Ovary (tissue), 3 donors: ENCODE measurements around the gene COX8C.
A peak's percentile ranks its signal among the peaks of the same experiment; 100 is the strongest.

Experiments used
- EP300 ChIP-seq: sonication (generic); formaldehyde crosslinking; IDR thresholded peaks from one replicate; pipeline ENCODE4 v1.6.1; 2017; ENCODE audit warnings: antibody characterized with exemption
- POLR2A ChIP-seq: fragments of 450-650 bp; IDR thresholded peaks from one replicate; pipeline ENCODE4 v1.6.1; 2017; ENCODE audit warnings: antibody characterized with exemption, mild to moderate bottlenecking, moderate library complexity
- TF ChIP-seq, protein P1 (sequence below), 3 donors: fragments of 450-650 bp in 2 of 3; fragments of 200-600 bp in 1 of 3; IDR thresholded peaks; one replicate each; pipeline versions ENCODE4 v1.5.1 to v1.8.0; 2016 to 2022; ENCODE audit warnings: antibody characterized with exemption in 3 of 3, mild to moderate bottlenecking in 1 of 3
- donor health status: DM: no; HTN: no; CAD: no.

- TF ChIP-seq, protein P1, sequence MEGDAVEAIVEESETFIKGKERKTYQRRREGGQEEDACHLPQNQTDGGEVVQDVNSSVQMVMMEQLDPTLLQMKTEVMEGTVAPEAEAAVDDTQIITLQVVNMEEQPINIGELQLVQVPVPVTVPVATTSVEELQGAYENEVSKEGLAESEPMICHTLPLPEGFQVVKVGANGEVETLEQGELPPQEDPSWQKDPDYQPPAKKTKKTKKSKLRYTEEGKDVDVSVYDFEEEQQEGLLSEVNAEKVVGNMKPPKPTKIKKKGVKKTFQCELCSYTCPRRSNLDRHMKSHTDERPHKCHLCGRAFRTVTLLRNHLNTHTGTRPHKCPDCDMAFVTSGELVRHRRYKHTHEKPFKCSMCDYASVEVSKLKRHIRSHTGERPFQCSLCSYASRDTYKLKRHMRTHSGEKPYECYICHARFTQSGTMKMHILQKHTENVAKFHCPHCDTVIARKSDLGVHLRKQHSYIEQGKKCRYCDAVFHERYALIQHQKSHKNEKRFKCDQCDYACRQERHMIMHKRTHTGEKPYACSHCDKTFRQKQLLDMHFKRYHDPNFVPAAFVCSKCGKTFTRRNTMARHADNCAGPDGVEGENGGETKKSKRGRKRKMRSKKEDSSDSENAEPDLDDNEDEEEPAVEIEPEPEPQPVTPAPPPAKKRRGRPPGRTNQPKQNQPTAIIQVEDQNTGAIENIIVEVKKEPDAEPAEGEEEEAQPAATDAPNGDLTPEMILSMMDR (IDR thresholded peaks at IDR 0.05), result peak in 2 of 3 donors; percentile 18 to 27
- no peak for TF ChIP-seq EP300
- peak; percentile 46 for TF ChIP-seq POLR2A
Observed at GRCh38 chr14:93332853-93333630, 13.9 kb upstream of the COX8C start, which contains the start of gene BTBD7.
